Body of pancreas (tissue), 4 donors: ENCODE measurements around the gene RAB11FIP4. TPM values are rescaled to one million over a fixed set of nuclear protein-coding genes. Genes with fewer than 3 reads are reported as not detected.
"Not testable (repeated sequence)": the region's sequence is repeated elsewhere in the genome, so short reads cannot be mapped to it uniquely, and the experiment has no call there.

Source experiments
- ATAC-seq: fragments of 150-250 bp; one replicate; pipeline ENCODE4 v1.9.1; 2016
- DNase-seq, 4 donors: peaks; one replicate each; pipeline ENCODE4 v3.0.0-alpha.2; 2019
- H3K27ac ChIP-seq, 4 donors: fragments of 200-600 bp; sonication (generic); 1 replicate in 3 of 4; 2 replicates in 1 of 4; pipeline versions ENCODE4 v1.5.1 to v1.6.1; 2016 to 2019; ENCODE audit warnings: mild to moderate bottlenecking in 1 of 4, mixed read lengths in 1 of 4, moderate library complexity in 1 of 4
- H3K27me3 ChIP-seq, 2 donors: fragments of 200-600 bp; sonication (generic); one replicate each; pipeline ENCODE4 v1.6.0; 2016; ENCODE audit warnings: mild to moderate bottlenecking in 1 of 2
- H3K36me3 ChIP-seq, 2 donors: fragments of 200-600 bp; sonication (generic); replicated peaks in 1 of 2; 2 replicates each; pipeline ENCODE4 v1.5.1; 2016; ENCODE audit warnings: low read depth in 2 of 2; ENCODE audit not compliant: insufficient read depth in 1 of 2
- H3K4me1 ChIP-seq: fragments of 200-600 bp; sonication (generic); one replicate; pipeline ENCODE4 v1.6.0; 2016
- H3K4me3 ChIP-seq, 2 donors: fragments of 200-600 bp; sonication (generic); 1 replicate in 1 of 2; 2 replicates in 1 of 2; pipeline ENCODE4 v1.5.1; 2016 to 2019
- H3K9me3 ChIP-seq, 3 donors: fragments of 200-600 bp; sonication (generic); 1 replicate in 2 of 3; 2 replicates in 1 of 3; pipeline ENCODE4 v1.5.1; 2016
- POLR2A ChIP-seq, 3 donors: fragments of 450-650 bp; IDR thresholded peaks; one replicate each; pipeline ENCODE4 v1.6.1; 2016; ENCODE audit warnings: antibody characterized with exemption in 3 of 3, mild to moderate bottlenecking in 2 of 3
- WGBS, 2 donors: methylation state at CpG; one replicate each; pipeline ENCODE4 v1.1.5; 2017; 5-methylcytosine and 5-hydroxymethylcytosine counted together
- intact Hi-C: fragments of 100-400 bp; cut with DNase I; formaldehyde crosslinking; loops from one replicate; pipeline ENCODE4 v1.15.1; 2023
- total RNA-seq, 2 donors: library from RNA; depleted of rRNA; stranded (reverse); fragments of >200 nt; gene quantifications; one replicate each; pipeline ENCODE4 v1.1.0, GENCODE V29; 2016
- TF ChIP-seq, protein P1 (sequence below), 7 experiments: fragments of 450-650 bp in 4 of 7; fragments of 200-600 bp in 3 of 7; sonication (generic) in 3 of 7; IDR thresholded peaks; one replicate each; pipeline ENCODE4 v1.5.1; 2016 to 2019; ENCODE audit warnings: antibody characterized with exemption in 7 of 7

Gene RAB11FIP4
- total RNA-seq, 2 donors from 2014 or later: 37.2 to 38.7 TPM

DNA sequence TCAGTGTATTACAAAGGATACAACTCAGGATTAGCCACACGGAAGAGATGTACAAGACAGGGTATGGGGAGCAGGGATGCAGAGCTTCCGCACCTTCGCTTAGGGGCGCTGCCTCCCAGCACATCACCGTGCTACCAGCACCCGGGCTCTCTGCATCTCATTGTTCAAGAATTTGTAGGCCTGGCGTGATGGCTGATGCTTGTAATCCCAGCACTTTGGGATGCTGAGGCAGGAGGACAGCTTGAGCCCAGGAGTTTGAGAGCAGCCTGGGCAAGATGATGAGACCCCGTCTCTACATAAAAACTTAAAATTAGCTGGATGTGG lies 43.2 kb downstream of the RAB11FIP4 start:
- TF ChIP-seq, protein P1, sequence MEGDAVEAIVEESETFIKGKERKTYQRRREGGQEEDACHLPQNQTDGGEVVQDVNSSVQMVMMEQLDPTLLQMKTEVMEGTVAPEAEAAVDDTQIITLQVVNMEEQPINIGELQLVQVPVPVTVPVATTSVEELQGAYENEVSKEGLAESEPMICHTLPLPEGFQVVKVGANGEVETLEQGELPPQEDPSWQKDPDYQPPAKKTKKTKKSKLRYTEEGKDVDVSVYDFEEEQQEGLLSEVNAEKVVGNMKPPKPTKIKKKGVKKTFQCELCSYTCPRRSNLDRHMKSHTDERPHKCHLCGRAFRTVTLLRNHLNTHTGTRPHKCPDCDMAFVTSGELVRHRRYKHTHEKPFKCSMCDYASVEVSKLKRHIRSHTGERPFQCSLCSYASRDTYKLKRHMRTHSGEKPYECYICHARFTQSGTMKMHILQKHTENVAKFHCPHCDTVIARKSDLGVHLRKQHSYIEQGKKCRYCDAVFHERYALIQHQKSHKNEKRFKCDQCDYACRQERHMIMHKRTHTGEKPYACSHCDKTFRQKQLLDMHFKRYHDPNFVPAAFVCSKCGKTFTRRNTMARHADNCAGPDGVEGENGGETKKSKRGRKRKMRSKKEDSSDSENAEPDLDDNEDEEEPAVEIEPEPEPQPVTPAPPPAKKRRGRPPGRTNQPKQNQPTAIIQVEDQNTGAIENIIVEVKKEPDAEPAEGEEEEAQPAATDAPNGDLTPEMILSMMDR (IDR thresholded peaks at IDR 0.05): no peak
- no peak for TF ChIP-seq POLR2A (IDR thresholded peaks at IDR 0.05)

DNA sequence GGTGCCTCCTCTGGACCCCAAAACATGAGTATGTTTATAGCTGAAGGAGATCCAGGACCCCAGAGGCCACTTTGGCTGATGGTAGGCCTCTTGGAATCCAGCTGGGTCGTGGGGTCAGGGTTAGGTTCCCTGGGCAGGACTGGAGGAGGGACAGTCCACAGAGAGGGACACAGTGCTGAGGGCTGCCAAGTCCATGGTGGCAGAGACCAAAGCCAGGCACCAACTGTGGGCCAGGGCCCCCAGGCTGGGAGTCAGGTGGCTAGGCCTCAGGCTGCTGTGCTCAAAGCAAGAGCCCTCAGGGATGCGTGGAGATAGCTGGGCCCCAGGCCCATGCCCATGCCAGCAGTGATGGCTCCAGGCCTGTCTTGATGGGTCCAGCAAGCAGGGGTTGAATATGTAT lies 44.1 kb downstream of the RAB11FIP4 start:
- H3K4me1 ChIP-seq: peaks cover 13% of the 10 kb centered on the region
- 55% methylated on average over 2 of the region's 2 CpGs; no CpG with 5 or more reads in 1 of the 2 donors for WGBS, 2 donors
- TF ChIP-seq, protein P1 (IDR thresholded peaks at IDR 0.05): no peak
- TF ChIP-seq POLR2A (IDR thresholded peaks at IDR 0.05): no peak
- no peak for DNase-seq
- H3K27me3 ChIP-seq: no peaks in the 10 kb centered on the region
- no peak overlapping the region for H3K4me3 ChIP-seq
- intact Hi-C loops: loop anchor here (5.0 kb wide), 2 partner anchors 87 to 407 kb away; no protein-coding TSS in a partner anchor
- H3K36me3 ChIP-seq: no peaks in the 10 kb centered on the region
- ATAC-seq: no peak
- H3K27ac ChIP-seq: no peak overlapping the region
- H3K9me3 ChIP-seq: no peaks in the 10 kb centered on the region

More for the DNA sequence above, 43.2 kb downstream of the RAB11FIP4 start:
- Histone ChIP-seq H3K9me3 (no peaks in the 10 kb centered on the region), H3K4me1 (peaks cover 6% of the 10 kb centered on the region), H3K27ac (no peak overlapping the region), H3K36me3 (no peaks in the 10 kb centered on the region), H3K27me3 (no peaks in the 10 kb centered on the region), H3K4me3 (no peak overlapping the region)
- DNase-seq (no peak), ATAC-seq (no peak)
- intact Hi-C loops: loop anchor here (5.0 kb wide), 2 partner anchors 88 to 408 kb away; no protein-coding TSS in a partner anchor
- WGBS, 2 donors: 80 to 90% methylated on average over 4 to 8 of the region's 8 CpGs

DNA sequence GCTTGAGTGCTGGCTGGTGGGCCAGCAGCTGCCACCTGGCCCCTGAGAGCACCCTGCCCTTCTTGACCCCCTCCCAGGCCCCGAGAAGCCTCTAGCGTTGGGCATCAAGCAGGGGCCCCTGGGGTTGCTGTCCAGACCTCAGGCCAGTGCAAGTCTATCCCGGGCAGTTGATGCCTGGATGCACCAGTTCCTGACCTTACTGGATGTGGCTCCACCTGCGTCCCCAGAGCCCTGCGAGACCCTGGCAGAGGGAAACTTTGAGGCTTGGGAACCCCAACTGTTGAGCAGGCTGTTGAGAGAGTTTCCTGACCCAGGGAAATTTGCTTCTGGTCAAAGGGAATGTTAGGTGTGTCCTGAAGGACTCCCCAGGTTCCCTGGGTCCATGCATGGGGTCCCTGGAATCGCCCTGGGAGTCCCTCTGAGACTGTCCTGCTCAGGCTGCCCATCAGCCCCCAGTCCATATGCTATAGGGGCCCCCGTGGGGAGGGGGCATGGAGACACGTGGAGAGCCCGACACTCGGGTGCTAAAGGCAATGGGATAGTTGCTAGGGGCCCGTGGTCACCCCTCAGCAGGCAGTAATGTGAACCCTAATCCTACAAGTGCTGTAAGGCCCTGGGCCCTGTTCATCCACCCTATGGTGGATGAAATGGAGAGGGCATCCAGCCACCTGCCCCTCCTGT lies 46.4 kb downstream of the RAB11FIP4 start:
- no peaks in the 10 kb centered on the region for H3K27me3 ChIP-seq
- no peak overlapping the region for H3K4me3 ChIP-seq
- TF ChIP-seq, protein P1 (IDR thresholded peaks at IDR 0.05): no peak
- TF ChIP-seq POLR2A (IDR thresholded peaks at IDR 0.05): no peak
- intact Hi-C loops: loop anchor here (5.0 kb wide), 2 partner anchors 84 to 404 kb away; no protein-coding TSS in a partner anchor
- WGBS, 2 donors: 70 to 76% methylated on average over 5 to 11 of the region's 11 CpGs
- no peaks in the 10 kb centered on the region for H3K36me3 ChIP-seq
- H3K27ac ChIP-seq: no peak overlapping the region
- no peaks in the 10 kb centered on the region for H3K9me3 ChIP-seq
- no peak for DNase-seq
- peaks cover 19% of the 10 kb centered on the region for H3K4me1 ChIP-seq
- ATAC-seq: no peak

DNA sequence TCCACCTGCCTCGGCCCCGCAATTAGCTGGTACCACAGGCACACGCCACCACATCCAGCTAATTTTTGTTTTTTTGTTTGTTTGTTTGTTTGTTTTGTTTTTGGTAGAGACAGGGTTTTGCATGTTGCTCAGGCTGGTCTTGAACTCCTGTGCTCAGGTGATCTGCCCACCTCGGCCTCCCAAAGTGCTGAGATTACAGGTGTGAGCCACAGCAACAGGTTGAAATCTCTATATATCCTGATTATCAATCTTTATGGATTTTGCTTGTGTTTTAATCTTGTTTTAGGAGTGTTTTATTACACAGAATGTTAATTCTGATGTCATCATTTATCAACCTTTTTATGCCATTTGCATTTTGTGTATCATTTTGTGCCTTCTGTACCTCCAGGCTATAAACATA lies 48.2 kb downstream of the RAB11FIP4 start:
- WGBS, 2 donors: 74 to 78% methylated on average over 4 of the region's 4 CpGs
- Histone ChIP-seq H3K27me3 (no peaks in the 10 kb centered on the region), H3K4me1 (peaks cover 19% of the 10 kb centered on the region), H3K4me3 (no peak overlapping the region), H3K27ac (peak overlapping the region in 1 of 4 donors; percentile 52), H3K36me3 (no peaks in the 10 kb centered on the region), H3K9me3 (no peaks in the 10 kb centered on the region)
- TF ChIP-seq, protein P1 (IDR thresholded peaks at IDR 0.05): no peak
- no peak for TF ChIP-seq POLR2A (IDR thresholded peaks at IDR 0.05)
- ATAC-seq (no peak), DNase-seq (peak in 1 of 4 donors; percentile 1)
- intact Hi-C loops: loop anchor here (5.0 kb wide), 2 partner anchors 83 to 403 kb away; no protein-coding TSS in a partner anchor

DNA sequence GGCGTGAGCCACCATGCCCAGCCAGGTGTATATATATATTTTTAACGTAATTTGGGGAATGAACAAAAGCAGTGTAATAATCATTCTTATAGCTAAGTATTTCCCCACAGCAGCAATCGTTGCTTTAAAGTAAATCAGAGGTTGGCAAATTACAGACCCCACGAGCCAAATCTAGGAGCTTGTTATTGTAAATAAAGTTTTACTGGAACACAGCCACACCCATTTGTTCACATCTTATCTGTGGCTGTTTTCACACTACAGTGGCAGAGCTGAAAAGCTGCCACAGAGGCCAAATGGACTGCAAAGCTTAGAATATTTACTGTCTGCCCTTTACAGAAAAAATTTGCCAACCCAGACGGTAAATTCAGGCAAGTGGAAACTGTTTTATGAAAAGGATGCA lies 50.8 kb downstream of the RAB11FIP4 start:
- no peaks in the 10 kb centered on the region for H3K36me3 ChIP-seq
- peaks cover 16% of the 10 kb centered on the region for H3K4me1 ChIP-seq
- no peaks in the 10 kb centered on the region for H3K27me3 ChIP-seq
- TF ChIP-seq POLR2A (IDR thresholded peaks at IDR 0.05): no peak
- TF ChIP-seq, protein P1 (IDR thresholded peaks at IDR 0.05): no peak
- no peak for ATAC-seq
- 58% methylated on average over 5 of the region's 5 CpGs for WGBS, 2 donors
- no peak overlapping the region for H3K4me3 ChIP-seq
- intact Hi-C loops: no loop called here
- H3K27ac ChIP-seq: no peak overlapping the region
- H3K9me3 ChIP-seq: no peaks in the 10 kb centered on the region
- no peak for DNase-seq

DNA sequence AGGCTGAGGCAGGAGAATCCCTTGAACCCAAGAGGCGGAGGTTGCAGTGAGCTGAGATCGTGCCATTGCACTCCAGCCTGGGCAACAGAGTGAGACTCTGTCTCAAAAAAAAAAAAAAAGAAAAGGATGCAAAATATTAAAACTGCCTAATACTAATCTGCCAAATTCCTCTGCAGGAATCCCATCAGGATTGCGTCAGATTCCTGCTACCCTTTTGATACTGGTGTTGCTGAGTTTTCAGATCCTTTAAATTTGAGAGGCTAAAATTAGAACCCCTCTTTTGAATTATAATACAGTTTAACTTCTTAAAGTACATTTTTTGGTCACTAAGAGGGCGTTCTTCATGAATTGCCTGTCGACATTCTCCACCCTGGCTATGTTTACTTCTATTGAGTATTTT lies 51.4 kb downstream of the RAB11FIP4 start:
- not testable (repeated sequence) for DNase-seq, ATAC-seq

More for the DNA sequence above, 51.4 kb downstream of the RAB11FIP4 start:
- H3K27me3 ChIP-seq, H3K36me3 ChIP-seq, H3K27ac ChIP-seq, H3K9me3 ChIP-seq, H3K4me3 ChIP-seq, intact Hi-C loops: not testable (repeated sequence)
- 93% methylated on average over 5 of the region's 5 CpGs for WGBS, 2 donors
- peaks cover 12% of the 10 kb centered on the region for H3K4me1 ChIP-seq
